ENCODE data around the gene STK35. TPM values are rescaled to one million over a fixed set of nuclear protein-coding genes. Genes with fewer than 3 reads are reported as not detected.

STK35 gene
- total RNA-seq, result 16.3 and 18.4 TPM in 2 replicates

DNA sequence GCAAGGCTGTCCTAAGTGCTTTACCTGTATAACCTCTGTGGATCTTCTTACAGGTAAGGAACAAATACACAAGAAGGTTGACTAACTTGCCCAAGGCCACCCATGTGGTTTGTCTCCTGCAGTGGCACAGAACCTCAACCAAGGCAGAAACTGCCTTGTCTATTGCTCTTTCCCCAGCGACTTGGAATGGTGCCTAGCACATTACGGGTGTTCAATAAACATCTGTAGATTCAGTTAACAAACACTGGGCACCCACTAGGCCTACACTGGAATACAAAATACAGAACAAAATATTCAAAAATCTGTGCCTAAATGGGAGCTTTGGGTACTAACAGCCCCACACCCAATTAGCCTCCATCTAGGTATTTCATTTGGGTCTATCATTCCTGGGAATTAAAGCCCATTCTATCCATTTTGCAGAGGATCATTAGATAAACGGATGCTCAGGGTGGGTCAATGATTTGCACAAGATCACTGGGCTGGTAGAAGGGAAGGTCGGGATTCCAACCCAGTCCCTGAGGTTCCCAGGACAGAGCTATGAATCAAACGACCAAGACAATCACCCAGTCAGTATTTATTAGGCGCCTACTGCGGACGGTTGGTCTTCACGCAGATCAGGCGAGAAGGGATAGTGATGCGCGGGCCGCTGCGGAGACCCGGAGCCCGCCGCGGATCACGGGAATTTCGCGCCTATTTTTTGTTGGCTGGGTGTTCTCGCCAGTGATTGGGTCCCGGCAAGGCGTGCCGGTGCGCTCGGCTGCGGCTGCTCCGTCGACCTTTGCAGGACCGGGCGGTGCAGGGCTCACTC, at the start of gene STK35:
Gene STK35 (plus strand): TSS at position 771 of the 808 bp plus-strand sequence. CDS start 55 bp downstream, outside the sequence.

Other genes starting within 250 kb of the STK35 start
- gene SIRPA, start 206.4 kb upstream of the STK35 start, total RNA-seq, result 60.0 and 67.2 TPM in 2 replicates
- gene PDYN, start 107.8 kb upstream of the STK35 start, total RNA-seq, result not detected in 2 replicates
- not detected in 2 replicates for gene TGM3, start 194.2 kb downstream of the STK35 start, total RNA-seq